Uterus (tissue), 2 donors: Measurements from ENCODE around the gene ADAMTS4.

Experiments used
- CTCF ChIP-seq, 4 experiments: fragments of 200-600 bp in 2 of 4; fragments of 450-650 bp in 2 of 4; sonication (generic) in 2 of 4; IDR thresholded peaks; one replicate each; pipeline ENCODE4 v1.5.1; 2016 to 2019; ENCODE audit warnings: antibody characterized with exemption in 4 of 4, mild to moderate bottlenecking in 2 of 4, moderate library complexity in 1 of 4
- POLR2A ChIP-seq, 2 donors: fragments of 450-650 bp; IDR thresholded peaks; one replicate each; pipeline ENCODE4 v1.6.1; 2016; ENCODE audit warnings: antibody characterized with exemption in 2 of 2, mild to moderate bottlenecking in 1 of 2, moderate library complexity in 1 of 2

GRCh38 chr1:161159913-161160243 lies 39.0 kb downstream of the ADAMTS4 start:
- TF ChIP-seq CTCF (IDR thresholded peaks at IDR 0.05) (no peak), POLR2A (IDR thresholded peaks at IDR 0.05) (no peak)
